GM12872 (cell line): Measurements from ENCODE around the gene KLHL21.

Experiments used
- CTCF ChIP-seq: IDR thresholded peaks from 3 replicates; pipeline ENCODE4 v1.5.1; 2011; ENCODE audit warnings: low read depth, mild to moderate bottlenecking, low read length, moderate library complexity; ENCODE audit not compliant: insufficient read depth

KLHL21 gene

GRCh38 chr1:6592865-6593593, 9.6 kb downstream of the KLHL21 start:
- no peak for TF ChIP-seq CTCF

- no peak for TF ChIP-seq CTCF
These were observed 10.2 kb downstream of the KLHL21 start for GRCh38 chr1:6592441-6592840.

- no peak for TF ChIP-seq CTCF
These were observed 11.0 kb downstream of the KLHL21 start for GRCh38 chr1:6591644-6592043.

GRCh38 chr1:6591222-6591621, 11.4 kb downstream of the KLHL21 start:
- TF ChIP-seq CTCF, result no peak

GRCh38 chr1:6590046-6590445, 12.6 kb downstream of the KLHL21 start:
- no peak for TF ChIP-seq CTCF

- TF ChIP-seq CTCF, result no peak
These were observed 13.7 kb downstream of the KLHL21 start for GRCh38 chr1:6588893-6589520.

GRCh38 chr1:6588128-6588892, 14.4 kb downstream of the KLHL21 start:
- no peak for TF ChIP-seq CTCF
